ENCODE results near the gene MINDY4B. TPM values are rescaled to one million over a fixed set of nuclear protein-coding genes. Genes with fewer than 3 reads are reported as not detected.

Gene MINDY4B
- total RNA-seq, 1 donor from 2014 or later = 3.0 TPM

DNA sequence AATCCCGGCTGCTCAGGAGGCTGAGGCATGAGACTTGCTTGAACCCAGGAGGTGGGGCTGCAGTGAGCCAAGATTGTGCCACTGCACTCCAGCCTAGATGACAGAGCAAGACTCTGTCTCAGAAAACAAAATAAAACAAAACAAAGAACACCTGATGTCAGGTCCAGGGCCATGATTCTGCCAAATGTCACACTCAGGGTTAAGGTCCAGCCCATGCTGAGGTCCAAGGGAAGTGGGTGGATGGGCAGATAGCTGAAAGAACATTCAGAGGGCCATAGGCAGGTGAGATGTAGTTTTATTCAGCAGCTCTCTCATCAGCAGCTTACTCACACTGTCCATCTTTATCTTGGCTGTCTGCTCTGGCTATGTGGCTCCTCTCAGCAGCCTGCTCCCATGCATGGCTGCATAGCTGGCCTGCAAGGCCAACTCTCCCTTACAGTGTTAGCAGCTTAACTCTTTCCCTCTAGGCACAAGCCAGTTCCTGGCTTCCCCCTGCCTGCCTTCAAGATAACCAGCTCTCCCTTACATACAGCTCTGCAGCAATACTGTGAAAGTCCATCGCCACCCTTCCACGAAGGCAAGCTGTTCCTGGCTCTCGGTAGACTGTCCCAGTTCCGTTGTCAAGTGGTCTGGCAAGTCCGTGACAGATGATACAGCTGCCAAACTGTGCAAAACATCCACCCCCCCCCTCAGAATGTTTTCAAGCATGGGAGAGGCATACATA is 79.9 kb downstream of the MINDY4B start:
- DNase-seq (ENCODE audit: low spot score) = no peak
- Mint-ChIP-seq H3K36me3 (ENCODE audit: low read depth, unreplicated experiment) (no peaks in the 10 kb centered on the region), H3K27ac (ENCODE audit: unreplicated experiment) (no peak overlapping the region), H3K4me3 (ENCODE audit: unreplicated experiment) (no peak overlapping the region), H3K9me3 (ENCODE audit: unreplicated experiment) (no peaks in the 10 kb centered on the region), H3K4me1 (ENCODE audit: unreplicated experiment) (peaks cover 3% of the 10 kb centered on the region), H3K27me3 (ENCODE audit: unreplicated experiment) (peaks cover 8% of the 10 kb centered on the region)
- TF ChIP-seq, protein P1, sequence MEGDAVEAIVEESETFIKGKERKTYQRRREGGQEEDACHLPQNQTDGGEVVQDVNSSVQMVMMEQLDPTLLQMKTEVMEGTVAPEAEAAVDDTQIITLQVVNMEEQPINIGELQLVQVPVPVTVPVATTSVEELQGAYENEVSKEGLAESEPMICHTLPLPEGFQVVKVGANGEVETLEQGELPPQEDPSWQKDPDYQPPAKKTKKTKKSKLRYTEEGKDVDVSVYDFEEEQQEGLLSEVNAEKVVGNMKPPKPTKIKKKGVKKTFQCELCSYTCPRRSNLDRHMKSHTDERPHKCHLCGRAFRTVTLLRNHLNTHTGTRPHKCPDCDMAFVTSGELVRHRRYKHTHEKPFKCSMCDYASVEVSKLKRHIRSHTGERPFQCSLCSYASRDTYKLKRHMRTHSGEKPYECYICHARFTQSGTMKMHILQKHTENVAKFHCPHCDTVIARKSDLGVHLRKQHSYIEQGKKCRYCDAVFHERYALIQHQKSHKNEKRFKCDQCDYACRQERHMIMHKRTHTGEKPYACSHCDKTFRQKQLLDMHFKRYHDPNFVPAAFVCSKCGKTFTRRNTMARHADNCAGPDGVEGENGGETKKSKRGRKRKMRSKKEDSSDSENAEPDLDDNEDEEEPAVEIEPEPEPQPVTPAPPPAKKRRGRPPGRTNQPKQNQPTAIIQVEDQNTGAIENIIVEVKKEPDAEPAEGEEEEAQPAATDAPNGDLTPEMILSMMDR (IDR thresholded peaks at IDR 0.05; ENCODE audit: unreplicated experiment) = no peak

DNA sequence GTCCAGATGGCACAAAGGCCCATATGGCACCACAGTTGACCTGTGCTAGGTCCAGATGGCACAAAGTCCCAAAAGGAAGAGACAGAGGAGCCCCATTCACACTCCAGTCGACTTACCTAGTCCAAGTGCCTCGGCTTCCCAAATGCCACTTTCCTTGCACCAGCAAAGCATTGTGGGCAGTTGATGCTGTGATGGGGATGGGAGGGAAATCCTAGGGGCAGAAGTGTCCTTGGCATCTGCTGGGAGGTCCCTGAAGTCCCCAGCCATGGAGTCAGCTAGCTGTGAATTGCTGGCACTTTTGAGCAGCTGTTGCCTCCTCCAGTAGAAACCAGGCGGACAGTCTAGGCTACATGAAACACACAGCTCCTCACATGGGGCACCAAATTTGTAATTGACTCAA is 82.0 kb downstream of the MINDY4B start:
- no peaks in the 10 kb centered on the region for H3K9me3 Mint-ChIP-seq (ENCODE audit: unreplicated experiment)
- no peaks in the 10 kb centered on the region for H3K36me3 Mint-ChIP-seq (ENCODE audit: low read depth, unreplicated experiment)

GRCh38 chr3:150822636-150823035 is 82.6 kb downstream of the MINDY4B start:
- TF ChIP-seq, protein P1 (IDR thresholded peaks at IDR 0.05; ENCODE audit: unreplicated experiment) = no peak
- no peak for DNase-seq (ENCODE audit: low spot score)
- no peaks in the 10 kb centered on the region for H3K4me1 Mint-ChIP-seq (ENCODE audit: unreplicated experiment)
- H3K27ac Mint-ChIP-seq (ENCODE audit: unreplicated experiment) = no peak overlapping the region
- H3K9me3 Mint-ChIP-seq (ENCODE audit: unreplicated experiment) = no peaks in the 10 kb centered on the region
- H3K36me3 Mint-ChIP-seq (ENCODE audit: low read depth, unreplicated experiment) = no peaks in the 10 kb centered on the region
- peaks cover 7% of the 10 kb centered on the region for H3K27me3 Mint-ChIP-seq (ENCODE audit: unreplicated experiment)
- H3K4me3 Mint-ChIP-seq (ENCODE audit: unreplicated experiment) = no peak overlapping the region

More for the DNA sequence above, 82.0 kb downstream of the MINDY4B start:
- Mint-ChIP-seq H3K4me1 (ENCODE audit: unreplicated experiment) (no peaks in the 10 kb centered on the region), H3K27me3 (ENCODE audit: unreplicated experiment) (peaks cover 8% of the 10 kb centered on the region), H3K27ac (ENCODE audit: unreplicated experiment) (no peak overlapping the region), H3K4me3 (ENCODE audit: unreplicated experiment) (no peak overlapping the region)
- TF ChIP-seq, protein P1 (IDR thresholded peaks at IDR 0.05; ENCODE audit: unreplicated experiment) = no peak
- no peak for DNase-seq (ENCODE audit: low spot score)

Other genes starting within 250 kb of the MINDY4B start
- 0.31 TPM for gene ERICH6, start 201.5 kb downstream of the MINDY4B start, total RNA-seq (ENCODE audit: unreplicated experiment)
- 13.2 TPM for gene SIAH2, start 142.3 kb downstream of the MINDY4B start, total RNA-seq (ENCODE audit: unreplicated experiment)
- gene CLRN1, start 67.3 kb upstream of the MINDY4B start, total RNA-seq (ENCODE audit: unreplicated experiment) = not detected
- 4.4 TPM for gene MED12L, start 180.2 kb upstream of the MINDY4B start, total RNA-seq (ENCODE audit: unreplicated experiment)